Heart left ventricle (tissue), 16 donors: ENCODE measurements around the gene THUMPD2. TPM values are rescaled to one million over a fixed set of nuclear protein-coding genes. Genes with fewer than 3 reads are reported as not detected.

Source experiments
- ATAC-seq, 4 donors: fragments of 200-7000 bp; cut with Tn5 transposase; one replicate each; pipeline ENCODE4 v1.9.1; 2020 to 2022; ENCODE audit warnings: moderate library complexity in 4 of 4, mild to moderate bottlenecking in 3 of 4, moderate number of reproducible peaks in 1 of 4
- DNase-seq, 5 donors: peaks; one replicate each; pipeline ENCODE4 v3.0.0-alpha.2; 2020
- H3K27ac ChIP-seq, 12 donors: fragments of 200-600 bp; sonication (generic) in 4 of 12; one replicate each; pipeline versions ENCODE4 v1.5.0 to v1.8.0; 2016 to 2022; ENCODE audit warnings: mild to moderate bottlenecking in 2 of 12
- H3K27me3 ChIP-seq, 9 donors: fragments of 200-600 bp; sonication (generic) in 2 of 9; one replicate each; pipeline versions ENCODE4 v1.5.1 to v1.8.0; 2016 to 2022; ENCODE audit warnings: mild to moderate bottlenecking in 3 of 9
- H3K36me3 ChIP-seq, 9 donors: fragments of 200-600 bp; sonication (generic) in 2 of 9; one replicate each; pipeline versions ENCODE4 v1.5.0 to v1.8.0; 2018 to 2022; ENCODE audit warnings: mild to moderate bottlenecking in 2 of 9
- H3K4me1 ChIP-seq, 12 donors: fragments of 200-600 bp; sonication (generic) in 4 of 12; one replicate each; pipeline versions ENCODE4 v1.5.0 to v1.8.0; 2016 to 2022; ENCODE audit warnings: mild to moderate bottlenecking in 3 of 12
- H3K4me3 ChIP-seq, 12 donors: fragments of 200-600 bp; sonication (generic) in 4 of 12; one replicate each; pipeline versions ENCODE4 v1.5.0 to v1.8.0; 2017 to 2022; ENCODE audit warnings: mild to moderate bottlenecking in 9 of 12, moderate library complexity in 4 of 12
- H3K9me3 ChIP-seq, 12 donors: fragments of 200-600 bp; sonication (generic) in 4 of 12; one replicate each; pipeline versions ENCODE4 v1.5.0 to v1.8.0; 2016 to 2022; ENCODE audit warnings: mild to moderate bottlenecking in 1 of 12
- CTCF ChIP-seq, 12 donors: fragments of 200-600 bp; sonication (generic) in 4 of 12; IDR thresholded peaks; one replicate each; pipeline versions ENCODE4 v1.5.0 to v1.8.0; 2018 to 2022; ENCODE audit warnings: antibody characterized with exemption in 12 of 12, mild to moderate bottlenecking in 5 of 12
- POLR2A ChIP-seq, 2 donors: fragments of 450-650 bp; IDR thresholded peaks; one replicate each; pipeline ENCODE4 v1.6.1; 2017; ENCODE audit warnings: antibody characterized with exemption in 2 of 2, mild to moderate bottlenecking in 2 of 2, moderate library complexity in 2 of 2
- WGBS, 4 donors: extraction: QIAGEN DNeasy Blood & Tissue Kit in 2 of 4; methylation state at CpG; one replicate each; pipeline versions ENCODE4 v1.1.5 to v1.1.7; 2013 to 2018; 5-methylcytosine and 5-hydroxymethylcytosine counted together
- intact Hi-C, 10 donors: fragments of 100-400 bp; cut with DNase I; formaldehyde crosslinking; loops; one replicate each; pipeline versions ENCODE4 v1.11.1 to v1.14.2; 2022
- polyA plus RNA-seq, 2 donors: library from polyadenylated mRNA; stranded (reverse); fragments of 200-250 nt; gene quantifications; one replicate each; pipeline ENCODE4 v1.2.3, GENCODE V29; 2013
- total RNA-seq, 9 donors: library from RNA; depleted of rRNA in 2 of 9; stranded (reverse); fragments of >200 nt in 2 of 9; fragmentation: NEBNext Ultra II Directional in 3 of 9; extraction: Animal tissue kit (Norgen Biotek cat#: 25700) in 3 of 9; gene quantifications; one replicate each; pipeline versions ENCODE4 v1.1.0 to v1.2.4, GENCODE V29; 2016 to 2023
- donor health status: ischemic (EF 13 %, LVEDD 7.1; RV severe dilation, severe dysfunction).
- donor health status: healthy with polysubstance abuse.
- donor health status: DM: no; HTN: yes; CAD: no.
- donor health status: DM: no; HTN: no; CAD: no.
- donor health status: ischemic (EF 25% LVEDD 6.9; RV normal size, moderate dysfunction).
- donor health status: ischemic (EF 25% LVEDD 5.7; RV mildly dilated, moderate dysfunction).
- donor health status: healthy.
- donor health status: DM: yes; HTN: yes; CAD: no.
- donor health status: ischemic (EF 35%, LVEDD 5.7; RV mildly dilated, moderate dysfunction).
- donor health status: nonischemic (EF 11% LVEDD 7.7; RV severe dilation, severe dysfunction).
- donor health status: DM: yes; HTN: yes; CAD: no.
- donor health status: PGD.
- donor health status: ischemic (EF 29% LVEDD 5.4; RV normal size, mild dysfunction).
- donor health status: nonischemic (EF 23%, LVEDD 6.1; RV moderate dilation, normal function).

Gene THUMPD2
- total and polyA plus RNA-seq, 11 donors: 3.6 to 6.2 (median 5.3) TPM

- no peak overlapping the region for H3K27ac ChIP-seq
- no peak for DNase-seq
- peaks cover 0 to 21% (median 0%) of the 10 kb centered on the region in 12 donors for H3K9me3 ChIP-seq
- 69 to 88% (median 81%) methylated on average over 1 of the region's 1 CpG for WGBS, 4 donors
- no peak overlapping the region for H3K4me3 ChIP-seq
- peaks cover 0 to 35% (median 14%) of the 10 kb centered on the region in 12 donors for H3K4me1 ChIP-seq
- intact Hi-C loops: loop anchor here in 6 of 10 donors (5.0 to 10.0 kb wide), 4 partner anchors 98 to 318 kb away; no protein-coding TSS in a partner anchor
- ATAC-seq: no peak
- no peaks in the 10 kb centered on the region for H3K27me3 ChIP-seq
- TF ChIP-seq POLR2A (IDR thresholded peaks at IDR 0.05) (no peak), CTCF (IDR thresholded peaks at IDR 0.05) (no peak)
- H3K36me3 ChIP-seq: no peaks in the 10 kb centered on the region
Observed at GRCh38 chr2:39693245-39693644, 85.8 kb downstream of the THUMPD2 start.

GRCh38 chr2:39689876-39690275, 89.2 kb downstream of the THUMPD2 start:
- Histone ChIP-seq H3K9me3 (peaks cover 0 to 21% (median 0%) of the 10 kb centered on the region in 12 donors), H3K4me3 (no peak overlapping the region), H3K27me3 (no peaks in the 10 kb centered on the region), H3K36me3 (no peaks in the 10 kb centered on the region), H3K4me1 (peaks cover 0 to 25% (median 0%) of the 10 kb centered on the region in 12 donors), H3K27ac (no peak overlapping the region)
- DNase-seq (no peak), ATAC-seq (no peak)
- TF ChIP-seq POLR2A (IDR thresholded peaks at IDR 0.05) (no peak), CTCF (IDR thresholded peaks at IDR 0.05) (no peak)
- intact Hi-C loops: loop anchor here in 6 of 10 donors (5.0 to 10.0 kb wide), 4 partner anchors 95 to 315 kb away; no protein-coding TSS in a partner anchor
- WGBS, 4 donors: 91 to 98% (median 96%) methylated on average over 6 of the region's 6 CpGs

- TF ChIP-seq POLR2A (IDR thresholded peaks at IDR 0.05): no peak
- H3K27ac ChIP-seq: no peak overlapping the region
- H3K27me3 ChIP-seq: no peaks in the 10 kb centered on the region
- no peak for ATAC-seq
- H3K4me1 ChIP-seq: peaks cover 0 to 24% (median 0%) of the 10 kb centered on the region in 12 donors
- WGBS, 4 donors: 89 to 100% (median 93%) methylated on average over 1 of the region's 1 CpG
- DNase-seq: no peak
- intact Hi-C loops: no loop called here
- no peaks in the 10 kb centered on the region for H3K36me3 ChIP-seq
- H3K9me3 ChIP-seq: peaks cover 0 to 21% (median 0%) of the 10 kb centered on the region in 12 donors
- no peak overlapping the region for H3K4me3 ChIP-seq
Observed at GRCh38 chr2:39689272-39689841, 89.7 kb downstream of the THUMPD2 start.

- Histone ChIP-seq H3K36me3 (no peaks in the 10 kb centered on the region), H3K27me3 (no peaks in the 10 kb centered on the region), H3K27ac (no peak overlapping the region), H3K4me3 (no peak overlapping the region), H3K4me1 (peaks cover 0 to 31% (median 0%) of the 10 kb centered on the region in 12 donors), H3K9me3 (peaks cover 0 to 21% (median 0%) of the 10 kb centered on the region in 12 donors)
- DNase-seq: no peak
- WGBS, 4 donors: 30 to 37% (median 34%) methylated on average over 2 of the region's 2 CpGs
- no peak for ATAC-seq
- no peak for TF ChIP-seq CTCF (IDR thresholded peaks at IDR 0.05)
- TF ChIP-seq POLR2A (IDR thresholded peaks at IDR 0.05): no peak
- intact Hi-C loops: no loop called here
Observed at GRCh38 chr2:39688181-39688580, 90.9 kb downstream of the THUMPD2 start.
